Keratinocyte (primary cell): ENCODE results near the gene CDK14.
"Not testable (repeated sequence)": the region's sequence is repeated elsewhere in the genome, so short reads cannot be mapped to it uniquely, and the experiment has no call there.

Experiments used
- CTCF ChIP-seq, 3 experiments: IDR thresholded peaks in 1 of 3; conservative IDR thresholded peaks in 1 of 3; optimal IDR thresholded peaks in 1 of 3; 2 replicates in 2 of 3; 3 replicates in 1 of 3; pipeline versions ENCODE3 to v1.5.1; 2011; ENCODE audit warnings: low read length in 3 of 3, mild to moderate bottlenecking in 3 of 3, moderate library complexity in 2 of 3, control low read depth in 1 of 3, inconsistent platforms in 1 of 3; ENCODE audit not compliant: insufficient read depth in 2 of 3; ENCODE audit errors: extremely low read depth in 1 of 3
- EZH2 ChIP-seq: IDR thresholded peaks from one replicate; pipeline ENCODE4 v1.6.1; 2012; ENCODE audit warnings: inconsistent platforms, mild to moderate bottlenecking, low read length, moderate library complexity

GRCh38 chr7:90815552-90815951, 219.4 kb downstream of the CDK14 start:
- TF ChIP-seq CTCF (optimal IDR thresholded peaks at IDR 0.05 in 1 of 3, IDR thresholded peaks at IDR 0.05 in 1 of 3, conservative IDR thresholded peaks at IDR 0.05 in 1 of 3; ENCODE audit: extremely low read depth in 1 of 3, insufficient read depth in 2 of 3, low read length in 3 of 3); EZH2: not testable (repeated sequence)
